Thyroid gland (tissue), 4 donors: ENCODE measurements around the gene ACACA. TPM values are rescaled to one million over a fixed set of nuclear protein-coding genes. Genes with fewer than 3 reads are reported as not detected.

Experiments
- DNase-seq, 2 donors: peaks; one replicate each; pipeline ENCODE4 v3.0.0-alpha.2; 2019
- H3K27ac ChIP-seq, 3 donors: fragments of 200-600 bp; sonication (generic); 1 replicate in 2 of 3; 2 replicates in 1 of 3; pipeline ENCODE4 v1.5.1; 2016 to 2019; ENCODE audit warnings: mild to moderate bottlenecking in 1 of 3, moderate library complexity in 1 of 3
- H3K27me3 ChIP-seq: fragments of 200-600 bp; sonication (generic); one replicate; pipeline ENCODE4 v1.5.1; 2019
- H3K36me3 ChIP-seq, 2 donors: fragments of 200-600 bp; sonication (generic); one replicate each; pipeline ENCODE4 v1.5.1; 2016 to 2019
- H3K4me1 ChIP-seq, 2 donors: fragments of 200-600 bp; sonication (generic); one replicate each; pipeline ENCODE4 v1.5.1; 2017 to 2019
- H3K4me3 ChIP-seq, 3 donors: fragments of 200-600 bp; sonication (generic); replicated peaks in 1 of 3; 1 replicate in 2 of 3; 2 replicates in 1 of 3; pipeline ENCODE4 v1.5.1; 2016; ENCODE audit warnings: mild to moderate bottlenecking in 1 of 3
- H3K9me3 ChIP-seq: fragments of 200-600 bp; sonication (generic); one replicate; pipeline ENCODE4 v1.5.1; 2017
- POLR2A ChIP-seq, 2 donors: fragments of 450-650 bp; IDR thresholded peaks; one replicate each; pipeline ENCODE4 v1.6.1; 2017; ENCODE audit warnings: antibody characterized with exemption in 2 of 2, mild to moderate bottlenecking in 2 of 2, moderate library complexity in 1 of 2
- WGBS, 2 donors: methylation state at CpG; one replicate each; pipeline ENCODE4 v1.1.5; 2017; 5-methylcytosine and 5-hydroxymethylcytosine counted together
- intact Hi-C: fragments of 100-400 bp; cut with DNase I; formaldehyde crosslinking; loops from one replicate; pipeline ENCODE4 v1.15.1; 2023
- total RNA-seq, 4 donors: library from RNA; depleted of rRNA; stranded (reverse); fragments of >200 nt; gene quantifications; one replicate each; pipeline ENCODE4 v1.2.3, GENCODE V29; 2016
- TF ChIP-seq, protein P1 (sequence below), 6 experiments: fragments of 200-600 bp in 3 of 6; fragments of 450-650 bp in 3 of 6; sonication (generic) in 3 of 6; IDR thresholded peaks; one replicate each; pipeline ENCODE4 v1.5.1; 2016 to 2019; ENCODE audit warnings: antibody characterized with exemption in 6 of 6, mild to moderate bottlenecking in 2 of 6, inconsistent platforms in 1 of 6, moderate library complexity in 1 of 6

ACACA gene
- total RNA-seq, 4 donors from 2014 or later, result 27.2 to 55.7 (median 38.4) TPM

DNA sequence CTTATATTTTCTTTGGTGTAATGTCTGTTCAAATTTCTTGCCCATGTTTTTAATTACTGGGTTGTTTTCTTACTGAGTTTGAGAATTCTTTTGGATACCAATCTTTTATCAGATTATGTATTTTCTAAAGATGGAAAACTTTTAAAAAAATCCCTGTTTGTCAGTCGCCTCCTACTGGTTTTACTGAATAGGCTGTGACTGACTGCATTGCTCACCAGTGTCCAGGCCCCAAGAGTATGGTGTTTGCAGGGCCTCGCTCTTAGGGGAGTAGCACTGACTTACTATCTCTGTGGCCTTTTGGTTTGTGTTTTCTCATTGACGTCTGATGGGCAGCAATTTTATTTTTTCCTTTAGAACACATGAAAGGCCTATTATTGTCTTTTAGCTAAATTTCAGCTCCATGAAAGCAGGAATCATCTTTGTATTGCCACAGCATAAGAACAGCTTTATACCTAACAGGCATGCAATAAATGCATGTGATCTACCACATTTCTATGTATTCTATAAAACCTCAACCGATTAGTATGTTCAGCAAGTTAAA lies 269.5 kb downstream of the ACACA start:
- WGBS, 2 donors, result 88 to 94% methylated on average over 4 of the region's 4 CpGs
- Histone ChIP-seq H3K36me3 (no peaks in the 10 kb centered on the region), H3K27ac (no peak overlapping the region), H3K9me3 (no peaks in the 10 kb centered on the region), H3K4me3 (no peak overlapping the region), H3K4me1 (no peaks in the 10 kb centered on the region), H3K27me3 (no peaks in the 10 kb centered on the region)
- TF ChIP-seq, protein P1, sequence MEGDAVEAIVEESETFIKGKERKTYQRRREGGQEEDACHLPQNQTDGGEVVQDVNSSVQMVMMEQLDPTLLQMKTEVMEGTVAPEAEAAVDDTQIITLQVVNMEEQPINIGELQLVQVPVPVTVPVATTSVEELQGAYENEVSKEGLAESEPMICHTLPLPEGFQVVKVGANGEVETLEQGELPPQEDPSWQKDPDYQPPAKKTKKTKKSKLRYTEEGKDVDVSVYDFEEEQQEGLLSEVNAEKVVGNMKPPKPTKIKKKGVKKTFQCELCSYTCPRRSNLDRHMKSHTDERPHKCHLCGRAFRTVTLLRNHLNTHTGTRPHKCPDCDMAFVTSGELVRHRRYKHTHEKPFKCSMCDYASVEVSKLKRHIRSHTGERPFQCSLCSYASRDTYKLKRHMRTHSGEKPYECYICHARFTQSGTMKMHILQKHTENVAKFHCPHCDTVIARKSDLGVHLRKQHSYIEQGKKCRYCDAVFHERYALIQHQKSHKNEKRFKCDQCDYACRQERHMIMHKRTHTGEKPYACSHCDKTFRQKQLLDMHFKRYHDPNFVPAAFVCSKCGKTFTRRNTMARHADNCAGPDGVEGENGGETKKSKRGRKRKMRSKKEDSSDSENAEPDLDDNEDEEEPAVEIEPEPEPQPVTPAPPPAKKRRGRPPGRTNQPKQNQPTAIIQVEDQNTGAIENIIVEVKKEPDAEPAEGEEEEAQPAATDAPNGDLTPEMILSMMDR (IDR thresholded peaks at IDR 0.05), result no peak
- TF ChIP-seq POLR2A (IDR thresholded peaks at IDR 0.05), result no peak
- DNase-seq, result no peak
- intact Hi-C loops, result no loop called here

DNA sequence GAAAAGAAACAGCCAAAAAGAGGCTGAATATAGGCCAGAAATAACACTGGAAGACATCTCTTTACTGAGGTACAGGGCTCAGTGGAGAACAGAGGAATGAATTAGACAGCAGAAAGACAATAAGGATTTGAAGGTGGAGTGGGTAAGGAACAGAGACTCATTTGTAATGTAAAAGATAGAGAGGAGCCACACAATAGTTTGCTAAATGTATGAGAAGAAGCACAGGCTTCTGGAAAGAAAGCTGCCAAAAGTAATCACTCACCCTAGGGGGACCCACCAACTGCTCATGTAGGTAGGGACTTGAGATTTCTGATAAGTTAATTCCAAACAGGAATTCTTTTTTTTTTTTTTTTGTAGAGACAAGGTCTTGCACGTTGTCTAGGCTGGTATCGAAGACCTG lies 271.1 kb downstream of the ACACA start:
- 92% methylated on average over 2 of the region's 2 CpGs for whole genome bisulfite sequencing, 2 donors
- Histone ChIP-seq H3K27me3 (no peaks in the 10 kb centered on the region), H3K4me3 (no peak overlapping the region), H3K27ac (no peak overlapping the region), H3K4me1 (no peaks in the 10 kb centered on the region), H3K36me3 (no peaks in the 10 kb centered on the region), H3K9me3 (no peaks in the 10 kb centered on the region)
- TF ChIP-seq, protein P1 (IDR thresholded peaks at IDR 0.05), result no peak
- intact Hi-C loops, result no loop called here
- DNase-seq, result no peak

DNA sequence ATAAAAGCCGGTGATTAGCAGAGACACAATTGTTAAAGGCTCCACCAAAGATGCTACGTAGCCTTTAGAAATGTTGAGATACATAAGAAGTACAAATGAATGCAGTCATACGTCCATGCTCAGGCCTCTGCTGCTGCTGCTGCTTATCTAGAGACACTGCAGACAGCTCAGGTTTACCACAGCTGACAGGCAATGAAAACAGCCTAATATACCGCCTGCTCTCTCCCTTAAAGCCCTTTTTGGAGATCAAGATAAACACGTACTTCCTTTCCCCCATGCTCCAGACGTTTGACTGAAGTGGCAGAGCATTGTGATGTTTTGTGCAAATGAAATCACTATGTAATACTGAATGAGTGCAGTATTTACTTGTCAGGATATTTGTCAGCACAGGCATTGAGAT lies 272.6 kb downstream of the ACACA start:
- H3K9me3 ChIP-seq, result no peaks in the 10 kb centered on the region
- H3K4me3 ChIP-seq, result no peak overlapping the region
- peaks cover 0 to 4% of the 10 kb centered on the region in 2 donors for H3K36me3 ChIP-seq
- no peak overlapping the region for H3K27ac ChIP-seq
- intact Hi-C loops, result no loop called here
- TF ChIP-seq, protein P1 (IDR thresholded peaks at IDR 0.05), result no peak
- TF ChIP-seq POLR2A (IDR thresholded peaks at IDR 0.05), result no peak
- no peaks in the 10 kb centered on the region for H3K27me3 ChIP-seq
- DNase-seq, result no peak
- 81 to 90% methylated on average over 6 of the region's 6 CpGs for WGBS, 2 donors
- no peaks in the 10 kb centered on the region for H3K4me1 ChIP-seq

DNA sequence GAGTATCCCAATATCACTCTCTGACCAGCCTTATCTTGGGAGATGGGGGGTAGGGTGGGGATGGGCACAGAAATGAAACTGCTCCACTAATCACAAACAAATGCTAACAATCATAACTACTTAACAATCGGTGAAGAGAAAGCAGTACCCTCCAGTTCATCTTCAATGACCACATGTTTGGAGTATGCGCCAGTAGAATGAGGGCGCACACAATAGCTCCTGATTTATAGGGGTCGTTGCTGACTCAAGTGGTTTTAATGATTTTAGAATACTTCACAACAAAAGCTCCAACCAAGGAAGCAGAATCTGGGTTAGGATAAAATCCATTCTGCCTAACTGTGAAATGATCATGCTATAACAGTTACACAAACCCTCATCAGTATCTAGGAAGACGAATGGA lies 273.5 kb downstream of the ACACA start:
- no peaks in the 10 kb centered on the region for H3K4me1 ChIP-seq
- 72 to 74% methylated on average over 5 of the region's 5 CpGs for WGBS, 2 donors
- no peak overlapping the region for H3K27ac ChIP-seq
- intact Hi-C loops, result no loop called here
- TF ChIP-seq, protein P1 (IDR thresholded peaks at IDR 0.05), result no peak
- TF ChIP-seq POLR2A (IDR thresholded peaks at IDR 0.05), result no peak
- H3K4me3 ChIP-seq, result no peak overlapping the region
- no peak for DNase-seq
- H3K36me3 ChIP-seq, result peaks cover 4 to 11% of the 10 kb centered on the region in 2 donors
- H3K9me3 ChIP-seq, result no peaks in the 10 kb centered on the region
- no peaks in the 10 kb centered on the region for H3K27me3 ChIP-seq

DNA sequence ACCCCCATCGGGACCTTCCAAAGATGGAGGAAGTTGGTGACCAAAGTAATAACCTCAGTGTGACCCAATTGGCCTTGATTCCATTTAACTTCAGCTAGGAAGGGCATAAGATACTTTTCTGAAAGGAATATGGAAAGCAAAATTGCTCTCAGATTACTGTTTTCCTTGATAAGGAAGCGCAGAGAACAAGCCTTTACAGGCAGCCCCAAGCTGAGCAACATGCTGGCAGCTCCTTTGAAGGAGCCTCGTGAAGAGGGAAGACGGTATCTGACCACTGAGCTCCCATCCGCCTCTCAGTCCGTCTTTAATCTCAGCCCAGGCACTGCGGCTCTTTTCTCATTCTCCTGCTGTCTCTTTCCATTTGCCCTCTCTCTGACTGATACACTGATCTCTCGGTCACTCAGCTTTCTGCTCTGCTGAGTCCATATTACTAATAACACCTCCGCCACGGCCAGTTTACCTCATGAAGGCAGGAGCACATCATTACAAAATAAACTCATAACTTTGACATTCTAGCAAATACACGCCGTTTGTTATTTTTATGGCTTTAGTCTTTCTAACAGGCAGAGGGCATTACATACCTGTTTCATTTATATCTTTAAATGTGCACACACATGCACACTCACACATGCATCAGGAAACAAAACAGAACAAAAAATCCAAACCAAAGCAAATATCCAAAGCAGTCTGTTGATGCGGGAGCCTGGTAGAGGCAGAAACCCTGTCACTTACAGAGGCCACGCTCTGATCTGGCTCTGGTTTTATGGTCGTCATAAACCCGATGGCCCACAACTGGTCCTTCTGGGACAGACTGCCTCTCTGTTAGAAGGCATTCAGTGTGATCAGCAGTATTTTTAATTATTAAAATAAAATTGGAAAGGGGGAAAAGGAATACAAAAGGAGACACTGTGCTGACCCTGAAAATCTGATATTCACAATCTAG lies 274.7 kb downstream of the ACACA start:
- WGBS, 2 donors, result 92 to 95% methylated on average over 16 of the region's 16 CpGs
- intact Hi-C loops, result no loop called here
- no peaks in the 10 kb centered on the region for H3K9me3 ChIP-seq

More for the DNA sequence above, 274.7 kb downstream of the ACACA start:
- peaks cover 4 to 11% of the 10 kb centered on the region in 2 donors for H3K36me3 ChIP-seq
- no peaks in the 10 kb centered on the region for H3K4me1 ChIP-seq
- no peak overlapping the region for H3K27ac ChIP-seq
- H3K27me3 ChIP-seq, result no peaks in the 10 kb centered on the region
- no peak for DNase-seq
- TF ChIP-seq POLR2A (IDR thresholded peaks at IDR 0.05), result no peak
- TF ChIP-seq, protein P1 (IDR thresholded peaks at IDR 0.05), result no peak
- no peak overlapping the region for H3K4me3 ChIP-seq
